ENCODE data around the gene IGFBP5.

The IGFBP5 gene

GRCh38 chr2:216693414-216694080 lies 1.8 kb downstream of the IGFBP5 start:
- Histone ChIP-seq H3K4me1 (peaks cover 0 to 59% (median 45%) of the 10 kb centered on the region in 4 donors), H3K27me3 (no peaks in the 10 kb centered on the region), H3K9me3 (no peaks in the 10 kb centered on the region), H3K4me3 (peak overlapping the region; percentile 67 to 71), H3K36me3 (peaks cover 0 to 9% (median 8%) of the 10 kb centered on the region in 3 donors), H3K27ac (peak overlapping the region; percentile 86 to 88)
- intact Hi-C loops (cut with DNase I; ENCODE audit: low total_unique reads): loop anchor here (10.0 kb wide), 1 partner anchor 291 kb away; no protein-coding TSS in a partner anchor
- DNase-seq: peak in 1 of 2 donors; percentile 65
- TF ChIP-seq, protein P1, sequence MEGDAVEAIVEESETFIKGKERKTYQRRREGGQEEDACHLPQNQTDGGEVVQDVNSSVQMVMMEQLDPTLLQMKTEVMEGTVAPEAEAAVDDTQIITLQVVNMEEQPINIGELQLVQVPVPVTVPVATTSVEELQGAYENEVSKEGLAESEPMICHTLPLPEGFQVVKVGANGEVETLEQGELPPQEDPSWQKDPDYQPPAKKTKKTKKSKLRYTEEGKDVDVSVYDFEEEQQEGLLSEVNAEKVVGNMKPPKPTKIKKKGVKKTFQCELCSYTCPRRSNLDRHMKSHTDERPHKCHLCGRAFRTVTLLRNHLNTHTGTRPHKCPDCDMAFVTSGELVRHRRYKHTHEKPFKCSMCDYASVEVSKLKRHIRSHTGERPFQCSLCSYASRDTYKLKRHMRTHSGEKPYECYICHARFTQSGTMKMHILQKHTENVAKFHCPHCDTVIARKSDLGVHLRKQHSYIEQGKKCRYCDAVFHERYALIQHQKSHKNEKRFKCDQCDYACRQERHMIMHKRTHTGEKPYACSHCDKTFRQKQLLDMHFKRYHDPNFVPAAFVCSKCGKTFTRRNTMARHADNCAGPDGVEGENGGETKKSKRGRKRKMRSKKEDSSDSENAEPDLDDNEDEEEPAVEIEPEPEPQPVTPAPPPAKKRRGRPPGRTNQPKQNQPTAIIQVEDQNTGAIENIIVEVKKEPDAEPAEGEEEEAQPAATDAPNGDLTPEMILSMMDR (IDR thresholded peaks at IDR 0.05): no peak

- Histone ChIP-seq H3K27me3 (no peaks in the 10 kb centered on the region), H3K27ac (peak overlapping the region; percentile 86 to 88), H3K4me3 (peak overlapping the region; percentile 67 to 71), H3K4me1 (peaks cover 0 to 60% (median 46%) of the 10 kb centered on the region in 4 donors), H3K9me3 (no peaks in the 10 kb centered on the region), H3K36me3 (peaks cover 0 to 13% (median 12%) of the 10 kb centered on the region in 3 donors)
- DNase-seq: peak; percentile 88 to 97
- intact Hi-C loops (cut with DNase I; ENCODE audit: low total_unique reads): loop anchor here (10.0 kb wide), 1 partner anchor 292 kb away; no protein-coding TSS in a partner anchor
- TF ChIP-seq, protein P1 (IDR thresholded peaks at IDR 0.05): no peak
These were observed 2.5 kb downstream of the IGFBP5 start for GRCh38 chr2:216692636-216693413.

DNA sequence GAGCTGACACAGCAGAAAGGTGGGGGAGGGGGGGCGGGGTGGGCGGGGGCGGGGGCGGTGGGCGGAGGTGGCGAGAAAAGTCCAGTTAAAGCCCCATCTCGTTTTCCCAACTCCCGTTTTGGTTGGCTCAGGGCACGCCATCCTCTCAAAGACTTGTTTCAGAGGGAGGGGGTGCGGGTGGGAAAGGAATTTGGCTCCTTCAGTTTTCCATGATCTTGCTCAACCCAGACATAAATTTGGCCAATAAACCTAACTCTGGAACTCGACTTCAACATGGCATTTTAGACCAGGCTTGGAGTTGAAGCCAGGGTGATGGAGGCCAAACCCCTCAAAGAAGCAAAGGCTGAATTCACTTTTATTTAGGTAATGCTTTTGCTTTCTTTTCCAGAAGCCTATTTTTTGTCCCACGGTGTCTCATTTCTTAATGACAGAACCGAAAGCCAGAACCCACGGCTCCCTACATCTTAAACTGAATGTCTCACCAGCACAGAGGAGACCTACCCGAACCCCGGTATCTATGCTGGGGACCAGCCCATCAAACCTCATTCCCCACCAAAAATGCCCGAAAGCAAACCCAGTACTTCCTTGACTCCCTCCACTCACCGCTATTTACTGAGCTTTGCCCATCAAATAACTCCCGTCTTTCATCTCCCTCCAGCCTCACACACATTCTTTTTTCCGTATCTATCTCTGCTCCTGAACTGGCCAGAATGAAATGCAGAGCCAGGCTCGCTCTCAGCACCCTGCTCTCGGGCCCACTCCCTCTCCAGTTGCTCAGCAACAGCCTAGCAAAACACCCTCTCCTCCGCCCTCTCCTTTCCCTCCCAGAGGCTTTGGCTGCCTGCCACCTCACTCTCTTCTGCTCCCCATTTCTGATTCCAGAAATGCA lies 4.3 kb downstream of the IGFBP5 start:
- H3K4me1 ChIP-seq: peaks cover 0 to 66% (median 50%) of the 10 kb centered on the region in 4 donors
- peak overlapping the region; percentile 86 to 88 for H3K27ac ChIP-seq
- H3K9me3 ChIP-seq: no peaks in the 10 kb centered on the region
- TF ChIP-seq, protein P1 (IDR thresholded peaks at IDR 0.05): no peak
- intact Hi-C loops (cut with DNase I; ENCODE audit: low total_unique reads): loop anchor here (10.0 kb wide), 1 partner anchor 294 kb away; no protein-coding TSS in a partner anchor
- H3K4me3 ChIP-seq: peak overlapping the region; percentile 67 to 71
- no peaks in the 10 kb centered on the region for H3K27me3 ChIP-seq
- DNase-seq: peak; percentile 87 to 95
- H3K36me3 ChIP-seq: peaks cover 0 to 31% (median 24%) of the 10 kb centered on the region in 3 donors

DNA sequence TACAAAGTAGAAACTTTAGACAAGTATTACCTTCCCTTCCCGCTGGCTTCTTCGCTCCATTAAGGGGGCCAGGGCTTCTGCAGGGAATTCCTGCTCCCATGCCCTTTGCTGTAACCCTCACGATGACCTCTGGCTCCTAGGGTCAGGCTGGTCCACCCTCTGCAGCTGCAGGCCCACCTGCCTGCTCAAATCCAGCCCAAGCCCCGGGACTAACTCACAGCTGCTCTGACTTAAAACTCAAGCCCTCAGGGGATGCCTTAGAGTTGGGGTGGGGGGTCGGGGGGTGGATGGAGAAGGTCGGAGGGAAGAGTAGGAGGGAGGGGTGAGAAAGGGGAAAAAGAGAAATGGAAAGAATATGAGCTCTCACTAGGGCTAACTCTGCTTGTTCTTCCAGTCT lies 4.9 kb downstream of the IGFBP5 start:
- Histone ChIP-seq H3K9me3 (no peaks in the 10 kb centered on the region), H3K27ac (peak overlapping the region; percentile 86 to 88), H3K36me3 (peaks cover 0 to 33% (median 24%) of the 10 kb centered on the region in 3 donors), H3K27me3 (no peaks in the 10 kb centered on the region), H3K4me3 (peak overlapping the region; percentile 67 to 71), H3K4me1 (peaks cover 0 to 66% (median 50%) of the 10 kb centered on the region in 4 donors)
- TF ChIP-seq, protein P1 (IDR thresholded peaks at IDR 0.05): no peak
- no peak for DNase-seq
- intact Hi-C loops (cut with DNase I; ENCODE audit: low total_unique reads): loop anchor here (10.0 kb wide), 1 partner anchor 294 kb away; no protein-coding TSS in a partner anchor

DNA sequence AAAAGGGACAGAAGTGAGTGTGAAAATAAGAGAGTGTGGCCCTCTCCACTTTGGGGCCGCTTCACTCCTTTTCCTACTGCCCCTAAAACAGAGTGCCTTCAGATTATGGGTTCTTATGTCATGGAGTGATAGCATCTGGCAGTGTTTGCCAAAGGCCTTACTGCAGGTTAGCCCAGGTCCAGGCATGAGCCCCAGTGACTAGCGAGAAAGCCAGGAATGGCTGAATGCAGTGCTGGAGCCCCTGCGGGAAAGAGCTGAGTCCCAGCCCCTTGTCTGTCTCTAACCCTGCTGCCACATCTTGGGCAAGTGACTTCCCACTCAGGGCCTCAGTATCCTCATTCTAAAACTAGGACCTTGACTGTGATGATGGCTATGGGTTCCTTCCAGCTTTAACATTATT lies 6.0 kb downstream of the IGFBP5 start:
- Histone ChIP-seq H3K4me1 (peaks cover 0 to 67% (median 59%) of the 10 kb centered on the region in 4 donors), H3K27ac (peak overlapping the region; percentile 86 to 88), H3K36me3 (peaks cover 0 to 33% (median 24%) of the 10 kb centered on the region in 3 donors), H3K4me3 (peak overlapping the region; percentile 1 to 71), H3K9me3 (no peaks in the 10 kb centered on the region), H3K27me3 (no peaks in the 10 kb centered on the region)
- TF ChIP-seq, protein P1 (IDR thresholded peaks at IDR 0.05): no peak
- peak in 1 of 2 donors; percentile 59 for DNase-seq
- intact Hi-C loops (cut with DNase I; ENCODE audit: low total_unique reads): no loop called here

All from tibial artery (tissue), 4 donors.